HG03460 (cell line): ENCODE measurements around the gene SLC30A3.
"Not testable (repeated sequence)": the region's sequence is repeated elsewhere in the genome, so short reads cannot be mapped to it uniquely, and the experiment has no call there.

Source experiments
- ATAC-seq: cut with Tn5 transposase; IDR thresholded peaks from one replicate; pipeline ENCODE4 v1.9.1; 2021; ENCODE audit not compliant: unreplicated experiment

SLC30A3 gene, protein sequence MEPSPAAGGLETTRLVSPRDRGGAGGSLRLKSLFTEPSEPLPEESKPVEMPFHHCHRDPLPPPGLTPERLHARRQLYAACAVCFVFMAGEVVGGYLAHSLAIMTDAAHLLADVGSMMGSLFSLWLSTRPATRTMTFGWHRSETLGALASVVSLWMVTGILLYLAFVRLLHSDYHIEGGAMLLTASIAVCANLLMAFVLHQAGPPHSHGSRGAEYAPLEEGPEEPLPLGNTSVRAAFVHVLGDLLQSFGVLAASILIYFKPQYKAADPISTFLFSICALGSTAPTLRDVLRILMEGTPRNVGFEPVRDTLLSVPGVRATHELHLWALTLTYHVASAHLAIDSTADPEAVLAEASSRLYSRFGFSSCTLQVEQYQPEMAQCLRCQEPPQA

DNA sequence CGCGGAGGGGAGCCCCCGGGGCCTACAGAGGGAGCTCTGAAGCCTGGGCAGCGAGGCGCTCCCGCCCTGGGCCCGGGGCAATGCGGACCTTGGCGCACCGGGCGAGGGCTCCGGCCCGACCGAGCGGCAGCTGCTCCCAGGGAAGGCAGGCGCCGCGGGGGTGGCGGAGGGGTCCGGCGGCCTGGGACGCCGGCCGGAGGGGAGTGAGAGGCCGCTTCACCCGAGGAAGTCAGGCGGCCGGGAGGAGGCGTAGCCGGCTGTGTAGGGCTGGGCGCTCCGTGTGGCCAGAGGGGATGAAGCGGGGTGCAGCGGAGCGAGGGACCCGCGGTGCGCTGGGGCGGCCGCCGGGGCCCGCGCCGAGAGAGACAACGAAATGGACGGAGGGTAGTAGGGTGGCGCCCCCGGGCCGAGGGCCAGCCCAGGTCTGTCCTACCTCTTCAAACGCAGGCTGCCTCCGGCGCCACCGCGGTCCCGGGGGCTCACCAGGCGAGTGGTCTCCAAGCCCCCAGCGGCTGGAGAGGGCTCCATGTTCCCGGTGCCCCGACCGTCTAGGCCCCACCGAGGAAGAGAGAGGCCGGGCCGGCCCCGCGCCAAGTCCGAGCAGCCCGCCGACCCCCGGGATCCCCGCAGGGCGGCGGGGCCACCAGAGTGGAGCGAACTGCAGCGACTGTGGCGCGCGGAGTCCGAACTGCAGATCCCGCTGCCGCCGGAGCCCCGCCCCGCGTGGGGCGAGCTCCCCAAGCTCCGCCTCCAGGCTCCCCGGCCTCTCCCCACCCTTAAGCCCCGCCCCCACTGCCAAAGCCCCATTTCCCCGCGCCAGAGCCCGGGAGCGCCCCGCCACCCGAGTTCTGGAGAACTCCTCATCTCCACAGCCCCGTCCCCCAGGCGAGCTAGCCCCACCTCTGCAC is at the start of gene SLC30A3:
Gene SLC30A3, minus strand, starts transcription at position 669 of the 908 bp plus-strand sequence. Its CDS starts 141 bp downstream, at position 528.
- ATAC-seq: no peak

DNA sequence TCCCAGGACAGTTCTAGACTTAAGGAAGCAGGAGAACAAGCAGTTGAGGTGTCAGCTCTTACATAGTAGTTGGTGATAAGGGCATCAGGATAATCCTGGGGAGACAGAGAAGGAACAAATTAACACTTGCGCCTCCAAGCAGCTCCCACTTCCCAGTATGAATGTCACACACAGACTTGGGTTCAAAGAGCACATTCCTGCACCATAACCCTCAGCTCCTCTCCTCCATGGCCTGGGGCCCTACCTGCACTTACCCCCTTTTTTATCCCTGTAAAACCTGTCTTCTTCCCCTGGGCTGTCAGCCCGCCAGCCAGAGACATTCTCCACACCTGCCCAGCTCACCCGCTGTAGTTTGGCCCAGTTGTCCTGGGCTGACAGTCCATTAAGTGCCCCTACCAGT is 49.3 kb upstream of the SLC30A3 start:
- no peak for ATAC-seq

DNA sequence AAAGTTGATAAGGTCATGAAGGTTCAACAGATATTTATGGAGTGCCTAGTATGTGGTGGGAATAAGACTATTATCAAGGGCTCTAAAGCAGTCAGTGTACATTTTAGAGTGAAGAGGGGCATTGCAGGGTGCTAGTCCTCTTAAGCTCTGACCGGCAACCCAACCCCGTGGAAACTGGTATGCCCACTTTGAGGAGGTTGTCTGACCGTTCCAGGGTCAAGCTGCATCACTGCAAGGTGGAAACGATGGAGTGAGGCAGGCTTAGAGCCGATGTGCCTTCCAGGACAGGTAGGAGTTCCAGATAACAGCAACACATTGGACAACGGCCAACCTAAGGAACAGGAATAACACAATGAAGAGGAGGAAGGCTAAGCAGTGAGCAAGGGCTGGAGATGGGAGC is 46.8 kb upstream of the SLC30A3 start:
- ATAC-seq: no peak

DNA sequence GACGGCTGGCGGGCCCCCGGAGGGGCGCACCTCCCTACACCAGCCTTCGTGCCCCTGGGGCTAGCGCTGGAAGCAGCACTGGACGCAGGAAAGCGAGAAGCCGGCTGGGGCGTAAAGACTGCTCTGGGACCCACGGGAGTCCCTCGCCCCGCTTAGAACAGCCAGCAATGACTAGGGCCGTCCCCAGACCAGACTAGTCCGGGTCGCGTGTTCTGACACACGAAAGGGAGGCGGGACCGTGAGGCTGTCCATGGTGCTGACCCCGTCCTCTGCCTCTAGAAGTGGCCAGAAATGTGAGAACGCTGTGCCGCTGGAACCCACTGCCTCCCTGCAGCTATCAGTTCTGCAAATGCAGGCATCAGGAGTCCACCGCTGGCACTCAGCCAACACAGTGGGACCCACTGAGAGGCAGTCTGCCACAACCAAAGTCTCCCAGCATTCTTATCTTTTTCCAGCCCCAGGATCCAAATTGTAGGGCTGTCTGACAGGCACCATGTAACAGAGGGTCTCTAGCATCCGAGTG is 45.6 kb upstream of the SLC30A3 start, which contains the start of gene UCN:
Gene UCN, minus strand, starts transcription at position 87 of the 523 bp plus-strand sequence. CDS start 550 bp downstream, outside the sequence.
- no peak for ATAC-seq

DNA sequence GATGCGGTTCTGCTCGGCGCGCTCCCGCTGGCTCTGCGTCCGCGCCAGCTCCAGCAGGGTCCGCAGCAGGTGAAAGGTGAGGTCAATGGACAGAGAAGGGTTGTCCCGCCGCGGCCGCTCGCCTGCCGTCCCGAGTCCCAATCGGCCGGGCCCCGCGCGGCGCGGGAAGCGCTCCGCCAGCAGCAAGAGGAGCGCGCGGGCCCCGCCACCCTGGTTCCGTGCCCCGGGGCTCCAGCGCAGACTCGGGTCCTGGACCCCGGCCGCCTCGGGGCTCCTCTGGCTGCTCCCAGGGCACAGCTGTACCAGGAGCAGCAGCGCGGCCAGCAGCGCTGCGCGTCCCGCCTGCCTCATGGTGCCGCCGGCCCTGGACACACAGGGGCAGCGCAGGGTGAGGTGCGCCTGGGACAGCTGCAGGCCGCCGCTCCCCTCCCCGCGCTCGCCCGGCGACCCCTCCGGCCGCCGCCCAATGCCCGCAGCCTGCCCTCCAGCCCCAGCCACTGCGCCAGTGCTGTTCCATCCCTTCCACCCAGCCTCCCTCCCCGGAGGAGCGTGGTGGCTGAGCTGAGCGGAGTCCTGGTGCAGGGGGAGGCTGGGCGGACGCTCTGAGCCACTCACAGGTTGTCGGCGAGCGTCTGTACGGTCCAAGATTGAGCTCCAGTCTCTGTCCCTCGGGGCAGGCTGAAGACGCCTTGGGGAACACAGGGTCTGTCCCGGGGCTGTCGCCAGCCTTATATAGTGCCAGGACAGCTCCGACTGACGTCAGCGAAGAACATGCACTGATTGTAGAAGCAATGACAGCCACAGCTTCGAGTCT is 44.9 kb upstream of the SLC30A3 start:
- no peak for ATAC-seq

DNA sequence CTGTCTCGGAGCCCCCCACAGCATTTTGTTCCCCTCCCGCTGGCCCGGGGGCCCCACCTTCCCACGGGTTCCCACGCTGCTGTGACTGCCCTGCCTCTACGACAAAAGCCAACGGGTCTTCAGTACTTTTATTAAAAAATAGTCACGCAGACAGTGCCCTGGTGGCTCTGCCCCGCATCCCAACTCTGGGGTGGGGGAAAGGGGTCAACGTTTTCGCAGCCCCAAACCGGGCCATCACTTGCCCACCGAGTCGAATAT is 44.4 kb upstream of the SLC30A3 start:
- no peak for ATAC-seq

DNA sequence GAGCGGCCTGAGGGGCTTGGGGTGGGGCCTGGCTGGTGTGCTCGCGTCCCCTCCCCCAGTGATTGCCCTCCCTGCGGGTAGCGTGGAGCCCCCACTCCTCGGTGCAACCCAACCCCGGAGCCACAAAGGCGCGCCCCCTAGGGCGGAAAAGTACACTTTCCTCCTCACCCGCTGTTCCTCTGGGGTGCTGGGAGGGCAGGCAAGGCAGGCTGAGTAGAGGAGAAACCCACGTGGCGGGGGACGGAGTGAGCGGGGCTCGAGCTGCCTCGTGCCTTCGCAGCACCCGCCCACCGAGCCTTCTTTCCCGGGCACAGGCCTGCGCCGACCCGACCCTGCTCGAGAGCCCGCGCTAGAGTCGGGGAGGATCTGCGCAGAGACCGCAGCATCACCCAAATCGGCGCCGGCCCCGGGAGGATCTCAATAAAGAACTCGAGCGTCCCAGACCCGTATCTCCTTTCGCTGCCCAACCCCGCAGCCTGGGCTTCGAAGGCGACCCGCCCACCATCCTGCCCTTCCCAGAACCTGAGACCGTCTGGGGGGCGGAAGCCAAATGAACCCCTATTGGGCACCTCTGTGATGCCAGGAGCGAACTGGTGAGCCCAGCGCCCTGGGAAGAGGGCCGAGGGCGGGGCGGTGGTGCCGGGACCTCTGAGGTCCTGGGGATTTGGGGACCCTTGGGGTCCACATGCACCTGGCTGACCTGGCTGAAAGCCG is 43.9 kb upstream of the SLC30A3 start:
- ATAC-seq: no peak

DNA sequence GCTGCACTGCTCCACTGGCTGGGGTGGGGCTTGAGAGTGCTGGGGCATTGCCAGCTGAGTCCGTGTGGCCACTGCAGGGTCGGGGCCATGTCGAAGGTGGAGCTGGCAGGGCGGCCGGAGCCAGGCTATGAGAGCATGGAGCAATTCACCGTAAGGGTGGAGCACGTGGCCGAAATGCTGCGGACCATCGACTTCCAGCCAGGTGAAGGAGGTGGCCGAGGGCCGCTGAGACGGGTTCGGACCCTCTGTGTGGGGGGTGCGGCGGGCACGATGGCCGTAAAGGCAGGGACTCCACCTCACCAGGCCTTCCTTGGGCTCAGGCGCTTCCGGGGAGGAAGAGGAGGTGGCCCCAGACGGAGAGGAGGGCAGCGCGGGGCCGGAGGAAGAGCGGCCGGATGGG is 43.3 kb upstream of the SLC30A3 start:
- ATAC-seq: no peak

DNA sequence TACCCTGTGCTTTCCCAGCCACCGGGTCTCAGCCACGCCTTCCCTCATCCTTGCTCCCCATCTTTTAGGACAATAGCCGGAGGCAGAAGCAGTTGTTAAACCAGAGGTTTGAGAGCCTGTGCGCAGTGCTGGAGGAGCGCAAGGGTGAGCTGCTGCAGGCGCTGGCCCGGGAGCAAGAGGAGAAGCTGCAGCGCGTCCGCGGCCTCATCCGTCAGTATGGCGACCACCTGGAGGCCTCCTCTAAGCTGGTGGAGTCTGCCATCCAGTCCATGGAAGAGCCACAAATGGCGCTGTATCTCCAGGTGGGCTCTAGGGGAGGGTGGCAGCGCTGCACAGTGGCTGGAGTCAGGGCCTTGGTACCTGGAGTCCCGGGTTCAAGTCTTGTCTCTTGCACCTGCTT is 42.7 kb upstream of the SLC30A3 start:
- no peak for ATAC-seq

DNA sequence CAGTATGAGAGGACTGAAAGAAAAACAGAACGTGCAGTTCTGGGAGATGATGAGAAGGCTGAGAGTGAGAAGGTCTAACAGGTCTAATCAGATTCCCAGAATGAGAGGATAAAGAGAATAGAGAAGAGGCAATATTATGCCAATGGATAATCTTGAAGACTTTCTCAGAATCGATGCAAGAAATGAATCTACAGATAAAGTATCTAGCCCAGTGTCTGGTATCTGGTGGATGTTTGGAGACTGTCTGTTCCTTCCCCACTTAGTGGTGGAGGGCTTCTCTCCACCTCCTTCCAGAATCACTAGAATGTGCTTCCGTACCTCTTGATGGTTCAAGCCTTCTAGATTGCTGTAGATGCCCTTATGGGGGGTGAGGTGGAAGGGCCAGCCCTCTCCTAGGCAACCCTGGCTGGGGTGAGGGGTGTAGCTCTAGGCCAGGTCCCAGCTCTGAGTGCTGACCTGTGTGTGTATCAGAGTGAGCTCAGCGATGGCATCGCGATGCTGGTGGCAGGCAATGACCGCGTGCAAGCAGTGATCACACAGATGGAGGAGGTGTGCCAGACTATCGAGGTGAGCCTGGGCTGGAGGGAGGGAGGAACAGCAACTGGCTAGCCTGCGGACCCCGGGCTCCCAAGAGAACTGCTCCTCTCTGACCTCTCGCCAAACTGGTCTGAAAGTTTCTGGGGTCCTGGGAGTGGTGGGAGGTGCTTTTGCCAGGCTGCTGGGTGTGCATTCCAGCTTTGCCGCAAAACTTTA is 41.8 kb upstream of the SLC30A3 start:
- no peak for ATAC-seq

DNA sequence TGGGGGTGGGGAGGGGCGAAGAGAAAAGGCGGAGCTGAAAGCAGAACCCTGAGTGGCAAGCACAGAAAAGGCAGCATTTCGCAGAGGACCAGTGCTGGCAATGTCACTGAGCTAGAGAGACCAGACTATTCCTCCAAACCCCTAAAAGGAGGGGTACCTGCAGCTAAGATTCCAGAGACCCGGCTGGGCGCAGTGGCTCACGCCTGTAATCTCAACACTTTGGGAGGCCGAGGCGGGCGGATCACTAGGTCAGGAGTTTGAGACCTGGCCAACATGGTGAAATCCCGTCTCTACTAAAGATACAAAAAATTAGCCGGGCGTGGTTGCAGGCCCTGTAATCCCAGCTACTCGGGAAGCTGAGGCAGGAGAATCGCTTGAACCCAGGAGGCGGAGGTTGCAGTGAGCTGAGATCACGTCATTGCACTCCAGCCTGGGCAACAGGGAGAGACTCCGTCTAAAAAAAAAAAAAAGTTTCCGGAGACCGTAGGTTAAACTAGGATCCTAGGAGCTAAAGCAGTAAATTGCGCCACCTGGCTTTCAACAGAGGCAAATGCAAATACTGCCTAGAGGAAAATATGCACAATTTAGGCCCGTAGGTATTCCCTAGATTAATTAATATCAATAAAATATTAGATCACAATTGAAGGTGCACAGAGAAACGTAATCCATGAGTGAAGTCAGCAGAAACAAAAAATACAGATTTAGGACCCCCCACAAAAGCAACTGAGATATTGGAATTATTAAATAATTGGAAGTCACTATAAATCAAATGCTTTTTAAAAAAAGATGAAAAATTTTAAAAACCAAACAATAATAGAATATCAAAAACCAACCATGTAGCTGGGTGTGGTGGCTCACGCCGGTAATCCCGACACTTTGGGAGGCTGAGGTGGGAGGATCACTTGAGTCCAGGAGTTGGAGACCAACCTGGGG is 40.5 kb upstream of the SLC30A3 start:
- no peak for ATAC-seq

DNA sequence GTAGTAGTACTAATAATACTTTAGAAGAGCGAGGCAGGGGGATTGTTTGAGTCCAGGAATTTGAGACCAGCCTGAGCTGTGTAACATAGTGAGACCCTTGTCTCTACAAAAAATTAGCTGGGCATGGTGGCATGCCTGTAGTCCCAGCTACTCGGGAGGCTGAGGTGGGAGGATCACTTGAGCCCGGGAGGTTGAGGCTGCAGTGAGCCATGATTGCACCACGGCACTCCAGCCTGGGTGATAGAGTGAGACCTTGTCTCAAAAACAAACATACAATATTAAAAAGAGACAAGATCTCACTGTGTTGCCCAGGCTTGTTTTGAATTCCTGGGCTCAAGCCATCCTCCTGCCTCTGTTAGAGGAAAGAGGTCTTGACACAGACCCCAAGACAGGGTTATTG is 37.8 kb upstream of the SLC30A3 start:
- ATAC-seq: not testable (repeated sequence)

DNA sequence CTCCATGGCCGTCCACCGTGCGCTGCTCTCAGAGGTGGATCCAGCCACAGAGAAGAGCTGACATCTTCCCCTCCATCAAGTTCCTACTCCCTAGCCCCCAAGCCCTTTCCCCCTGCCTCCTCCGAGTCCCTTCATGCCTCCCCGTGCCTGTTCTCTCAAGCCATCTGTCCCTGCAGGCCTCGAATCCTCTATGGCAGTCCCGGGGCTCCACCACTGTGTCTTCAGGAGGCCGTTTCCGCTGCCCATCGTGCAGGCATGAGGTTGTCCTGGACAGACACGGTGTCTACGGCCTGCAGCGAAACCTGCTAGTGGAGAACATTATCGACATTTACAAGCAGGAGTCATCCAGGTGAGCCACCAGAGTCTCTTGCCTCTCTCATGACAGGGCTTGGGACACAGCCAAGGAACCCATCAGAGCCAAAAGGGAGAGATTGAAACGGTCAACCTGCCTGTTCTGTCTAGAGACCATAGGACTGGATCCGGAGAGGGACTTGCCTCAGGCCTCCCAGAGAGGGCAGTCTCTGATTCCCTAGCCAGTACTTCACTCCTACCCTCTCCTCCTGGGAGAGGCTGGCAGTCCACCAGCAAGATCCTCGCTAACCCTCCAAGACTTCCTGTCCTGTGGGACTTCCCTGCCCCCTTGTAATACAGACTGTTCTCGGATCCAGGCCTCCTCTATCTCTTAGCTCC is 35.7 kb upstream of the SLC30A3 start:
- no peak for ATAC-seq

DNA sequence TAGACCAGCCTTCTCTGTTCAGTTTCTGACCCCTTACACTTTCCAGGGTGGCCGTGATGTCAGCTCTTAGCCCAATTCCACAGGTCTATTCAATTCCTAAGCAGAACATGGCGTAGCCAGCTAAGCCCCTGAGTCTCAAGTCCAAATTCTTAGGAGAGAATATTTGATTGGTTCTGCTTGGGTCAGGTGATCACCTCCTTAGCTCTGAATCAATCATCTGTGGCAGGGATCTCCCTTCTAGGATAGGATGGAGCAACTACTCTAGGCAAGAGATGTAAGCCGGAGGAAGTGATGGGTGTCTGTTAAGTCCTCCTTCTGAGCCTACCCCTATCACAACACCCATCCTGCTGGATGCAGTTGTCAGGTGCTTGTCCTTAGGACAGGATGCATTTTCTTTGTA is 34.3 kb upstream of the SLC30A3 start:
- no peak for ATAC-seq

DNA sequence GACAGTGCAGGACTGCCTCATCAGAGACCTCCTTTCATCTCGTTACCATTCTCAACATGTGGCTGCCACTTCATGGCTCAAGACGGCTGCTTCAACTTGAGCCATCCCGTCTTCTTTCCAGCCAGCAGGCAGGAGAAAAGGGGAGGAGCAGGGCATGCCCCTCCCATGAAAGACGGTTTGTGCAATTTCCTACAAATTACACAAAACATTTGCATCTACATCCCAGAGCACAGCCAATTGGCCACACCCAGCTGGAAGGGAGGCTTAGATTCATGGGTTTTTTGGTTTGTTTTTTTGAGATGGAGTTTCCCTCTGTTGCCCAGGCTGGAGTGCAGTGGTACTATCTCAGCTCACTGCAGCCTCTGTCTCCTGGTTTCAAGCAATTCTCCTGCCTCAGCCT is 33.6 kb upstream of the SLC30A3 start:
- no peak for ATAC-seq

DNA sequence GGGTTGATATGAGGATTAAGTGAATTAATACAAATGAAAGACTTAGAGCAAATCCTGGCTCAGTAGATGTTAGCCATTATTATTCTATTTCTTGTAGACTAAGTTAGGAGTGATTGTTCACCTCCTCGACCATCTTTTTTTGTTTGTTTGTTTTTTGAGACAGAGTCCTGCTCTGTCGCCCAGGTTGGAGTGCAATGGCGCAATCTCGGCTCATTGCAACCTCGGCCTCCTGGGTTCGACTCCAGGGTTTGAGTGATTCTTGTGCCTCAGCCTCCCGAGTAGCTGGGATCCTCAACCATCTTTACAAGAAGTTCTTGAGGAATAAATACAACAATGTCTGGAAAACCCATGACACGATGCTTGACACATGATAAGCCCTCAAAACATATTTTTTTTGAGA is 32.1 kb upstream of the SLC30A3 start:
- no peak for ATAC-seq

DNA sequence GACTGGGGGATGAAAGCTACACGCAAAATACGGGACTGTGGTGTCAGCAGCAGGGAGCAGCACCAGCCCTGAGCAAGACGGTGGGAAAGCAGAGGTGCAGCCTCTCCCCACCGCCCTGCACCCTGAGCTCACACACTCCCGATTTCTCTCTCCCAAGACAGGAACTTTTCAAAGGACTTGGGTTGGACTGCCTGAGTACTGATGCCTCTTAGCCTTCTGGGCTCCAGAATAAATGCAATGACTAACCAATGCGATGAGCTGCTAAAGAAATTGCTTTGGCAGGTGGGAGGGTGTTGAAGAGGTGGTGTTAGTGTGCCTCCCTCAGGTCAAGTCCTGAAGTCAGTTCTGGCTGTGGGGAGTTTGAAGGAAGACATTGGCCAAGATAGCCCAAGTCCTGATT is 29.0 kb upstream of the SLC30A3 start:
- ATAC-seq: no peak

DNA sequence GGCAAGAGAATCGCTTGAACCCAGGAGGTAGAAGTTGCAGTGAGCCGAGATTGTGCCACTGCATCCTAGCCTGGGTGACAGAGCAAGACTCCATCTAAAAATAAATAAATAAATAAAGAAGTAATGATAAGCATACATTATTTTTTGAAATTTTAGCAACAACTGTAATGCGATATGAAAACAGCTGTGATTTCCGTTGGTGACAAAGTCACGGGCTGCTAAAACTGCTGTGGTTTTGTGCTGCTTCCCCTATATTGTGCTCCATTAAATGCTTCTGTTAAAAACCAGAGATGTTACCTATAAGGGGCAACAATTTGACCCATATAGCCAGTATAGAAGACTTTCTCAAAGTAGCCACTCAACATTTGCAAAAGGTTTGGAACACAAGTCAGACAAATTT is 27.7 kb upstream of the SLC30A3 start:
- no peak for ATAC-seq
